Spinal cord (tissue), 10 donors: ENCODE measurements around the gene NEU1. TPM values are rescaled to one million over a fixed set of nuclear protein-coding genes. Genes with fewer than 3 reads are reported as not detected.

ENCODE experiments used
- DNase-seq, 6 donors: peaks; one replicate each; pipeline versions ENCODE4 v3.0.0 to v3.0.0-alpha.2; 2013 to 2015; ENCODE audit warnings: low spot score in 6 of 6, low read depth in 4 of 6
- H3K27ac ChIP-seq: one replicate; pipeline ENCODE4 v1.5.1; 2013; ENCODE audit warnings: low read depth, low read length, control low read depth
- H3K27me3 ChIP-seq: one replicate; pipeline ENCODE4 v1.6.1; 2013; ENCODE audit warnings: low read length; ENCODE audit not compliant: control insufficient read depth, insufficient read depth
- H3K36me3 ChIP-seq: one replicate; pipeline ENCODE4 v1.6.1; 2013; ENCODE audit warnings: low read length; ENCODE audit not compliant: control insufficient read depth, insufficient read depth
- H3K4me1 ChIP-seq: one replicate; pipeline ENCODE4 v1.6.1; 2013; ENCODE audit warnings: low read length; ENCODE audit not compliant: control insufficient read depth, insufficient read depth
- H3K4me3 ChIP-seq: one replicate; pipeline ENCODE4 v1.5.1; 2013; ENCODE audit warnings: low read depth, low read length, control low read depth
- H3K9me3 ChIP-seq: one replicate; pipeline ENCODE4 v1.6.1; 2013; ENCODE audit warnings: low read length; ENCODE audit not compliant: control insufficient read depth, insufficient read depth
- WGBS: methylation state at CpG from one replicate; pipeline ENCODE4 v1.1.5; 2013; ENCODE audit warnings: missing lambda C conversion rate; ENCODE audit not compliant: insufficient coverage; 5-methylcytosine and 5-hydroxymethylcytosine counted together
- polyA plus RNA-seq, 2 donors: library from polyadenylated mRNA; unstranded; fragments of 120-200 nt; gene quantifications; one replicate each; pipeline ENCODE4 v1.2.1, GENCODE V29; 2013; ENCODE audit not compliant: insufficient read length in 2 of 2
- total RNA-seq, 2 donors: library from RNA; depleted of rRNA in 1 of 2; stranded (reverse); fragments of 120-200 nt in 1 of 2; fragments of >200 nt in 1 of 2; gene quantifications; one replicate each; pipeline versions ENCODE4 v1.2.3 to v1.2.4, GENCODE V29; 2013 to 2014
- donor health status: healthy.

Gene NEU1
- total and polyA plus RNA-seq, 4 donors = 21.9 to 47.5 (median 24.5) TPM

GRCh38 chr6:31883676-31884075 is 21.1 kb upstream of the NEU1 start:
- Histone ChIP-seq H3K27me3 (no peaks in the 10 kb centered on the region), H3K9me3 (no peaks in the 10 kb centered on the region), H3K4me3 (no peak overlapping the region), H3K27ac (no peak overlapping the region), H3K4me1 (no peaks in the 10 kb centered on the region), H3K36me3 (peaks cover 95% of the 10 kb centered on the region)
- no peak for DNase-seq
- WGBS = 95% methylated on average over 12 of the region's 12 CpGs

GRCh38 chr6:31882344-31882743 is 19.7 kb upstream of the NEU1 start:
- whole genome bisulfite sequencing = 74% methylated on average over 6 of the region's 6 CpGs
- H3K4me1 ChIP-seq = no peaks in the 10 kb centered on the region
- H3K27ac ChIP-seq = no peak overlapping the region
- no peak for DNase-seq
- H3K4me3 ChIP-seq = no peak overlapping the region
- H3K27me3 ChIP-seq = no peaks in the 10 kb centered on the region
- peaks cover 84% of the 10 kb centered on the region for H3K36me3 ChIP-seq
- no peaks in the 10 kb centered on the region for H3K9me3 ChIP-seq

DNA sequence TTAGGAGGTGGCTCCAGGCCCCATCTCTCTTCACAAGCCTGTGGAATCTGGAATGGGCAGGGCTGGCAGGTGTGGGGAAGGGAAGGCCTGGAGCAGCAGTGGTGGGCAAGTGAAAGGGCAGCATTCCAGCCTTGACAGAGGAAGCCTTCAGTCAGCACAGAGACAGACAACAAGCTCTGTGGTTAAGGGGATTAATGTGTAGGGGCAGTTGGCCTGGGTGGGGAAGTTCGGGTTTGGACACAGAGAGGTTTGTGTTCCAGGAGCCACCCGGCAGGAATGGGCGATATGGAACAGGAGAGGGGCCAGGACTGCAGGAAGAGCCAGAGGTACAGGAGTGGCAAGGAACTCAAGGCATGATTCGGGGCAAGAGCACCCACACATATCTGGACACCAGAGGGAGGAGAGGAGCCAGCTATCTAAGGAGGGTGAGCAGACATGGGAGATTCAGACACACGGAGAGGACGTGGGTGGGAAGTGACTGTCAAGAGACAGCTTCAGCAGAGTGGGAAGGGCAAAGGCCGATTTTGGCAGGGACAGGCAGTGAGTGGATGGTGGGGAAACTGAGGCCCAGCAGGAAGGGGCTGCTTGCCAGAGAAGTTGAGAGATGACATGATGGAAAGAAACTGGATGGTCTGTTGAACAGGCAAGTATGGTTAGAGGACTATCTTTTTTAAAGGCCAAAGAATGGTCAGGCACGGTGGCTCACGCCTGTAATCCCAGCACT is 18.7 kb upstream of the NEU1 start:
- 90% methylated on average over 7 of the region's 9 CpGs for WGBS
- DNase-seq = no peak
- Histone ChIP-seq H3K9me3 (no peaks in the 10 kb centered on the region), H3K27ac (no peak overlapping the region), H3K4me3 (no peak overlapping the region), H3K4me1 (no peaks in the 10 kb centered on the region), H3K36me3 (peaks cover 73% of the 10 kb centered on the region), H3K27me3 (no peaks in the 10 kb centered on the region)

DNA sequence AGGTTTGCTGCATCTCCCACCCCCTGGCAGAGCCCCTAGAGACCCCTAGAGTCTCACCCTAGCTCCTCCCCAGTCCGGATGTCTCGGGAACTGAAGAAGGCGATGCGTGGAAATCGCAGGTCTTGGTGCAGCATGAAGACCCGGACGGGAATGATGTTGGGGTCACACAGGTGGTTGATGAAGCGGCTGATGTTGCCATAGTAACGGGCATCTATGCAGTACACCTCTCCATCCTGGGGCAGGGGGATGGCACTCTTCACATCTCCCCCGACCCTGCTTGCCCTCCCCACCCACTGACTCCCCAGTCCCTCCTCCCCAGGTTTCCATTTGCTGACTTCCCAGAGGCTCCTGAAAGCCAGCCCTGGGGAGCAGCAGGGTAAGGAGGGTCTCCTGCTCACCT is 18.0 kb upstream of the NEU1 start:
- Histone ChIP-seq H3K36me3 (peaks cover 67% of the 10 kb centered on the region), H3K9me3 (no peaks in the 10 kb centered on the region), H3K27ac (no peak overlapping the region), H3K27me3 (no peaks in the 10 kb centered on the region), H3K4me1 (no peaks in the 10 kb centered on the region), H3K4me3 (no peak overlapping the region)
- no peak for DNase-seq
- WGBS = 100% methylated on average over 1 of the region's 10 CpGs

DNA sequence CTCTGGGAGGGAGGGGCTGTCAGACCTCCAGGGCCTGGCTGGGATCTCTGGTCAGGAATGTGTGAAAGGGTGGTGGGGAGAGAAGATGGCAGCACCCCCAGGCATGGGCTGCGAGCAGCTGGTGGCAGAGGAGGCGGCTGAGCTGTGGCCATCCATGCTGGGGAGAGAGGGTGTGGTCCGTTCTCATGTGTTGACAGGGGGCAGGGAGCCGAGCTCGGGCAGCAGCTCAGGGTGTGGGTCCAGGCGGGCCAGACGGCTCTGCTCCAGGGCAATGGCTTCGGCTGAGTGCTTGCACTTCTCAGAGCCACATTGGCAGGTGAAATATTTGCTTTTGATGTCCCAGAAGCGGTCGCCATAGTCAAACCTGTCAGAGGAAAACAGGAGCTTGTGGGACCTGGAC is 17.3 kb upstream of the NEU1 start:
- DNase-seq = no peak
- WGBS = 83% methylated on average over 10 of the region's 10 CpGs
- H3K27me3 ChIP-seq = no peaks in the 10 kb centered on the region
- H3K4me3 ChIP-seq = no peak overlapping the region
- H3K27ac ChIP-seq = no peak overlapping the region
- no peaks in the 10 kb centered on the region for H3K9me3 ChIP-seq
- H3K4me1 ChIP-seq = no peaks in the 10 kb centered on the region
- H3K36me3 ChIP-seq = peaks cover 60% of the 10 kb centered on the region

GRCh38 chr6:31879143-31879542 is 16.5 kb upstream of the NEU1 start:
- H3K27me3 ChIP-seq = no peaks in the 10 kb centered on the region
- DNase-seq = no peak
- H3K27ac ChIP-seq = no peak overlapping the region
- no peak overlapping the region for H3K4me3 ChIP-seq
- 70% methylated on average over 10 of the region's 13 CpGs for WGBS
- no peaks in the 10 kb centered on the region for H3K9me3 ChIP-seq
- H3K4me1 ChIP-seq = no peaks in the 10 kb centered on the region
- peaks cover 52% of the 10 kb centered on the region for H3K36me3 ChIP-seq

- Histone ChIP-seq H3K9me3 (no peaks in the 10 kb centered on the region), H3K27me3 (no peaks in the 10 kb centered on the region), H3K4me3 (no peak within 1 kb of the TSS), H3K4me1 (no peaks in the 10 kb centered on the region), H3K36me3 (peaks cover 49% of the 10 kb centered on the region), H3K27ac (no peak within 1 kb of the TSS)
- no peak for DNase-seq
- WGBS = 24% methylated on average over 12 of the region's 18 CpGs
Measured at GRCh38 chr6:31878726-31879125, 16.1 kb upstream of the NEU1 start, which contains the start of gene SLC44A4. Gene SLC44A4, minus strand, starts transcription at chr6:31878997. Its CDS starts 17 bp downstream, at chr6:31878980.

DNA sequence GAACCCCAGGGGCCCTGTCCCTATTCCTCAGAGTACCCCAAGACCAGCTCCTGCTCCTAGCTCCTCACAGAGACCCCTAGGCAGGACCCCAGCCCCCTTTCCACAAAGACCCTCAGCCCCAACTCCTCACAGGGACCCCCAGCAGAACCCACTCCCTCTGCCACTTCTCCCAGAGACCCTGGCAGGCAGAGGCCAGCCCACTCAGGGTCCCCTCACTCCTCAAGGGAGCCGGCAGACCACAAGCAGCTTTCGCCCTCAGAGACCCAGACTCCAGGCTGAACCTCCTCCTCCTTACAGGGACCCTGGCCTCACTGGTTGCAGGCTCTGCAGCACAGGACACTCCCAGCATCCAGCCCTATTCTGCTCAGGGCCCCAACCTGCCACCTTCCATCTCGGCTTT is 15.6 kb upstream of the NEU1 start:
- Histone ChIP-seq H3K27me3 (no peaks in the 10 kb centered on the region), H3K4me1 (no peaks in the 10 kb centered on the region), H3K9me3 (no peaks in the 10 kb centered on the region), H3K4me3 (no peak overlapping the region), H3K36me3 (peaks cover 44% of the 10 kb centered on the region), H3K27ac (no peak overlapping the region)
- DNase-seq = no peak
- 61% methylated on average over 3 of the region's 3 CpGs for WGBS

DNA sequence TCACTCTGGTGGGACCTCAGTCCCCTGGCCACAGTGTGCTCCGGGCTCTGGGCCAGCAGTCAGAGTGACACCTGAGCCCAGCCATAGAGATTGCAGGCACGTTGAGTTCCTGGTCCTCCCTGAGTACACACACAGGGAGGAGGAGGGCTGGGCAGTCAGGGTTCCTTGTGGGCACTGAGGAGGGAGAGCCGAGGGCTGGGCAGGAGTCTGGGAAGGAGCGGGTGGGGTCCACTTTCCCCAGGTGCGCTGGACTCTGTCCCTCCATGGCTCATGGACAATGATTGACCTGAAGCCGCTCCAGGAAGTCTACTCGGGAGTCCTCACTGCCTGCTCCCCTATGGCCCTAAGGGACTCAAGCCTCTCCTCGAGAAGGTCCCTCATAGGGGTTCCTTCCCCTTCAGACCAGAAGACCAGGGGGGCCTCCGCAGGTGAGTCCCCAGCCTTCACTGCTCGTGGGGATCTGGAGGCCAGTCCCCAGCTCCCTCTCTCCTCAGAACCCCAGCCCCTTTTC is 15.1 kb upstream of the NEU1 start:
- Histone ChIP-seq H3K4me1 (no peaks in the 10 kb centered on the region), H3K36me3 (peaks cover 39% of the 10 kb centered on the region), H3K4me3 (no peak overlapping the region), H3K27ac (no peak overlapping the region), H3K9me3 (no peaks in the 10 kb centered on the region), H3K27me3 (no peaks in the 10 kb centered on the region)
- DNase-seq = no peak
- WGBS = 74% methylated on average over 9 of the region's 10 CpGs

DNA sequence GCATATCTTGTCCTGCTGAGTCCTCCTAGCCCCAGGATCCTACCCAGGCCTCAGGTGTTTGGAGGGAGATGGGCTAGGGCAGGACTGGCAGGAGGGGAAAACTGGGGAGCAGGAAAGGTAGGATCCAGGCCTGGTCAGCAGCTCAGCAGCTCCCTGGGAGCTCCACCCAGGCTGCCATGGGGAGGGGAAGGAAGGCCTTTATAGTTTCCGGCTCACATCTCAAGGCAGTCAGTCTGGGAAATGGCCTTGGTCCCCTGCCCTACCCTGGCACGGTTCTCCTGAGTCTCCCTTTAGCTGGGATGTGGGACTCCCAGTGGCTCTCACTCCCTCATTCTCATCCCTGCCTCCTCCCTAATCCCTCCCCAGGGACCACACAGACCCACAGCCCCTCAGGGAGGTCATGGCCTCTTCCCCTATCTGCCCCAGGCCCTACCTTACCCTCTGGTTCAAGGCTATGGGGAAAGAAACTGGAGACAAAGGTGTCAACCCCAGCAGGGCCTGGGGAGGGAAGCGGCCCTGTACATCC is 14.6 kb upstream of the NEU1 start:
- H3K4me3 ChIP-seq = no peak overlapping the region
- no peaks in the 10 kb centered on the region for H3K27me3 ChIP-seq
- no peaks in the 10 kb centered on the region for H3K4me1 ChIP-seq
- no peak overlapping the region for H3K27ac ChIP-seq
- DNase-seq = no peak
- H3K36me3 ChIP-seq = peaks cover 33% of the 10 kb centered on the region
- 54% methylated on average over 3 of the region's 3 CpGs for WGBS
- no peaks in the 10 kb centered on the region for H3K9me3 ChIP-seq
